HCT116 (cell line): ENCODE measurements around the gene AFAP1. TPM values are rescaled to one million over a fixed set of nuclear protein-coding genes. Genes with fewer than 3 reads are reported as not detected.

Experiments used
- ATAC-seq: fragments of 200-7000 bp; cut with Tn5 transposase; 2 replicates; pipeline ENCODE4 v1.9.1; 2020; ENCODE audit warnings: mild to moderate bottlenecking, moderate library complexity
- BruUV-seq: library from RNA; stranded (reverse); fragments of 400-500 nt; replicated peaks from 2 replicates; lab custom pipeline; 2021; lab: Mats Ljungman, UMichigan
- CTCF ChIA-PET: fragments of 300-600 bp; sonication (Branson Sonifier 250); formaldehyde crosslinking; loops from one replicate; lab custom pipeline; 2021; ENCODE audit warnings: antibody characterized with exemption; lab: Charles Lee
- POLR2A ChIA-PET: fragments of 300-600, 350-600 bp; sonication (Branson Sonifier 250); formaldehyde crosslinking; loops from one replicate; lab custom pipeline; 2021; ENCODE audit warnings: antibody characterized with exemption; lab: Charles Lee
- RAD21 ChIA-PET, 2 experiments: fragments of 300-600 bp; sonication (Branson Sonifier 250); formaldehyde crosslinking; loops; one replicate each; lab custom pipeline; 2023; ENCODE audit warnings: low total read pairs in 2 of 2; ENCODE audit not compliant: uncharacterized antibody in 2 of 2, unreplicated experiment in 2 of 2, low non-redundant PET in 1 of 2; lab: Charles Lee
- DNase-seq: peaks from one replicate; pipeline ENCODE4 v3.0.0-alpha.2; 2010; ENCODE audit warnings: low read depth, low spot score
- H2AFZ ChIP-seq: fragments of 200-600 bp; shearing (Covaris generic), sonication (generic); 2 replicates; pipeline ENCODE4 v1.6.1; 2017; ENCODE audit warnings: low read depth, mixed run types, mixed read lengths, antibody characterized with exemption, low read length; ENCODE audit not compliant: poor library complexity, severe bottlenecking
- H3K27ac ChIP-seq: 2 replicates; pipeline ENCODE4 v1.5.1; 2012; ENCODE audit warnings: low read depth, low read length
- H3K27me3 ChIP-seq: fragments of 200-600 bp; sonication (generic); 2 replicates; pipeline ENCODE4 v1.6.1; 2016; ENCODE audit warnings: mixed run types, low read length, mixed read lengths; ENCODE audit not compliant: insufficient read depth
- H3K36me3 ChIP-seq, 2 experiments: fragments of 200-500 bp in 1 of 2; fragments of 200-600 bp in 1 of 2; sonication (Bioruptor generic) in 1 of 2; sonication (generic) in 1 of 2; 2 replicates each; pipeline versions ENCODE4 v1.5.1 to v1.6.1; 2014 to 2016; ENCODE audit warnings: low read length in 2 of 2, inconsistent platforms in 1 of 2, mixed read lengths in 1 of 2, mixed run types in 1 of 2; ENCODE audit not compliant: insufficient read depth in 2 of 2, control insufficient read depth in 1 of 2
- H3K4me1 ChIP-seq, 2 experiments: fragments of 200-600 bp in 1 of 2; sonication (generic) in 1 of 2; 2 replicates each; pipeline versions ENCODE4 v1.5.1 to v1.6.1; 2012 to 2017; ENCODE audit warnings: low read length in 2 of 2, inconsistent platforms in 1 of 2, mild to moderate bottlenecking in 1 of 2, mixed read lengths in 1 of 2, mixed run types in 1 of 2, moderate library complexity in 1 of 2; ENCODE audit not compliant: insufficient read depth in 2 of 2, control insufficient read depth in 1 of 2
- H3K4me2 ChIP-seq: fragments of 200-600 bp; sonication (generic); 2 replicates; pipeline ENCODE4 v1.6.1; 2017; ENCODE audit warnings: mixed run types, low read length, mixed read lengths
- H3K4me3 ChIP-seq, 2 experiments: fragments of 200-600 bp in 1 of 2; sonication (generic) in 1 of 2; replicated peaks in 1 of 2; 2 replicates each; pipeline ENCODE4 v1.5.1; 2011 to 2016; ENCODE audit warnings: low read length in 2 of 2, control low read depth in 1 of 2, low read depth in 1 of 2, mild to moderate bottlenecking in 1 of 2, mixed read lengths in 1 of 2, mixed run types in 1 of 2
- H3K79me2 ChIP-seq: fragments of 200-600 bp; sonication (generic); 2 replicates; pipeline ENCODE4 v1.6.1; 2017; ENCODE audit warnings: mild to moderate bottlenecking, mixed run types, low read length, moderate library complexity, mixed read lengths; ENCODE audit not compliant: insufficient read depth
- H3K9ac ChIP-seq: fragments of 200-600 bp; sonication (generic); 2 replicates; pipeline ENCODE4 v1.6.1; 2016; ENCODE audit warnings: low read length, mixed read lengths
- H3K9me2 ChIP-seq: fragments of 200-600 bp; sonication (generic), shearing (Covaris generic); 2 replicates; pipeline ENCODE4 v1.6.1; 2017; ENCODE audit warnings: mixed run types, mild to moderate bottlenecking, moderate library complexity; ENCODE audit not compliant: insufficient read depth
- H3K9me3 ChIP-seq, 2 experiments: fragments of 200-500 bp in 1 of 2; fragments of 200-600 bp in 1 of 2; sonication (Bioruptor generic) in 1 of 2; sonication (generic) in 1 of 2; 2 replicates each; pipeline ENCODE4 v1.6.1; 2014 to 2017; ENCODE audit warnings: low read length in 2 of 2, mixed read lengths in 2 of 2, inconsistent platforms in 1 of 2, low read depth in 1 of 2, mild to moderate bottlenecking in 1 of 2, mixed run types in 1 of 2, moderate library complexity in 1 of 2; ENCODE audit not compliant: control insufficient read depth in 1 of 2, insufficient read depth in 1 of 2
- H4K20me1 ChIP-seq: fragments of 200-600 bp; sonication (generic), shearing (Covaris generic); 2 replicates; pipeline ENCODE4 v1.6.1; 2017; ENCODE audit warnings: mixed run types, mild to moderate bottlenecking, moderate library complexity; ENCODE audit not compliant: insufficient read depth
- CBX3 ChIP-seq: IDR thresholded peaks from 2 replicates; pipeline ENCODE4 v1.6.1; 2012; ENCODE audit warnings: low read depth
- CEBPB ChIP-seq: IDR thresholded peaks from 2 replicates; pipeline ENCODE4 v1.6.1; 2012; ENCODE audit warnings: low read depth
- EGR1 ChIP-seq: IDR thresholded peaks from 2 replicates; pipeline ENCODE4 v1.6.1; 2012; ENCODE audit warnings: low read depth
- ELF1 ChIP-seq: IDR thresholded peaks from 2 replicates; pipeline ENCODE4 v1.6.1; 2012; ENCODE audit warnings: low read depth, borderline replicate concordance
- SRF ChIP-seq: IDR thresholded peaks from 2 replicates; pipeline ENCODE4 v1.6.1; 2012; ENCODE audit warnings: low read depth
- TCF7L2 ChIP-seq: IDR thresholded peaks from 2 replicates; pipeline ENCODE4 v1.7.0; 2011; ENCODE audit warnings: borderline replicate concordance, inconsistent platforms; ENCODE audit not compliant: insufficient read depth, insufficient read length; ENCODE audit errors: extremely low read depth
- ZFX ChIP-seq: fragments of 450-650 bp; IDR thresholded peaks from 2 replicates; pipeline ENCODE4 v1.6.1; 2017
- ZNF274 ChIP-seq: fragments of 200-500 bp; sonication (Bioruptor generic); IDR thresholded peaks from 2 replicates; pipeline ENCODE4 v1.6.1; 2014; ENCODE audit warnings: mild to moderate bottlenecking, low read depth, low read length, inconsistent platforms
- intact Hi-C: fragments of 100-400 bp; cut with micrococcal nuclease; formaldehyde crosslinking; loops from 2 replicates; pipeline ENCODE4 v1.10.0; 2022
- total RNA-seq: library from RNA; stranded (reverse); gene quantifications from one replicate; pipeline ENCODE4 v1.2.1, GENCODE V29; 2021; ENCODE audit not compliant: unreplicated experiment
- TF ChIP-seq, protein P1 (sequence below), 3 experiments: fragments of 200-600 bp in 1 of 3; sonication (generic) in 1 of 3; IDR thresholded peaks in 2 of 3; conservative IDR thresholded peaks in 1 of 3; 2 replicates each; pipeline ENCODE4 v1.5.1; 2012 to 2017; ENCODE audit warnings: low read depth in 2 of 3, low read length in 2 of 3, antibody characterized with exemption in 1 of 3, borderline replicate concordance in 1 of 3, control low read depth in 1 of 3, mild to moderate bottlenecking in 1 of 3, mixed read lengths in 1 of 3, mixed run types in 1 of 3, moderate library complexity in 1 of 3; ENCODE audit not compliant: insufficient read depth in 1 of 3
- TF ChIP-seq, protein P2 (sequence below): IDR thresholded peaks from 2 replicates; pipeline ENCODE4 v1.6.1; 2012
- TF ChIP-seq, protein P3 (sequence below): IDR thresholded peaks from 2 replicates; pipeline ENCODE4 v1.6.1; 2012

Gene AFAP1
- total RNA-seq, 1 experiment from 2014 or later: 19.4 TPM

DNA sequence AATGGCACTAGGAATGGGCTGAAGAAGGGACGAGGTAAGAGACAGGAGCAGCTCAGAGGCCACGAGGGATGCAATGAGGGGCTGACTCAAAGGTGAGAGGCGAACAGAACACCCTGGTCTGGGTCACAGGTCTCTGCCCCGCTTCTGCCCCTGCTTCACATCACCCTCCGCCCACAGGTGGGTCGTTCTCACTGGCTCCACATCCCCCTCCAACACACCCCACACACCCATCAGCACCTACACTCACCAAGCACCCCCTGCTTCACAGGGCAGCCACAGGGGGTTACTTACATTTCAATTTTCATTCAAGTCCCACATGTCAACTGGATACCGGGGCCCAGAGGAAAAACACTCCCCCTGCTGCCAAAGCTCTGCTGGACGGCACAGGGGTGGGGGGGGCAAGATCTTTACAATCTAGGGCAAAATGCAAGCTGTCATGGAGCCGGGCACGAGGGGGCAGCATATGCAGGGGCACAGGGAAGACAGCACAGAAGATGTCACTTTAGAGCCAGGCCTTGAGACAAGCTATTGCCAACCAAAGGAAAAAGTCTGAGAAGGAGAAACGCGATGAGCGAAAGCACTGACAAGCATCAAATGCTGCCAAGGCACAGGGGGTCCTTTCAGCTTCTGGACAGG lies 94.0 kb downstream of the AFAP1 start:
- Histone ChIP-seq H3K9ac (no peak overlapping the region), H4K20me1 (no peaks in the 10 kb centered on the region), H3K9me2 (no peaks in the 10 kb centered on the region), H3K79me2 (no peaks in the 10 kb centered on the region), H3K36me3 (no peaks in the 10 kb centered on the region), H2AFZ (no peak overlapping the region), H3K4me3 (no peak overlapping the region), H3K4me1 (peaks cover 29 to 36% of the 10 kb centered on the region in 2 experiments), H3K27ac (no peak overlapping the region), H3K9me3 (no peaks in the 10 kb centered on the region), H3K4me2 (no peak overlapping the region), H3K27me3 (no peaks in the 10 kb centered on the region)
- DNase-seq: no peak
- no peak for ATAC-seq
- no TSS peak for BruUV-seq
- TF ChIP-seq SRF (no peak), EGR1 (no peak), CBX3 (no peak), TCF7L2 (no peak), ELF1 (no peak), ZFX (no peak), CEBPB (no peak), ZNF274 (no peak)
- TF ChIP-seq, protein P1, sequence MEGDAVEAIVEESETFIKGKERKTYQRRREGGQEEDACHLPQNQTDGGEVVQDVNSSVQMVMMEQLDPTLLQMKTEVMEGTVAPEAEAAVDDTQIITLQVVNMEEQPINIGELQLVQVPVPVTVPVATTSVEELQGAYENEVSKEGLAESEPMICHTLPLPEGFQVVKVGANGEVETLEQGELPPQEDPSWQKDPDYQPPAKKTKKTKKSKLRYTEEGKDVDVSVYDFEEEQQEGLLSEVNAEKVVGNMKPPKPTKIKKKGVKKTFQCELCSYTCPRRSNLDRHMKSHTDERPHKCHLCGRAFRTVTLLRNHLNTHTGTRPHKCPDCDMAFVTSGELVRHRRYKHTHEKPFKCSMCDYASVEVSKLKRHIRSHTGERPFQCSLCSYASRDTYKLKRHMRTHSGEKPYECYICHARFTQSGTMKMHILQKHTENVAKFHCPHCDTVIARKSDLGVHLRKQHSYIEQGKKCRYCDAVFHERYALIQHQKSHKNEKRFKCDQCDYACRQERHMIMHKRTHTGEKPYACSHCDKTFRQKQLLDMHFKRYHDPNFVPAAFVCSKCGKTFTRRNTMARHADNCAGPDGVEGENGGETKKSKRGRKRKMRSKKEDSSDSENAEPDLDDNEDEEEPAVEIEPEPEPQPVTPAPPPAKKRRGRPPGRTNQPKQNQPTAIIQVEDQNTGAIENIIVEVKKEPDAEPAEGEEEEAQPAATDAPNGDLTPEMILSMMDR (IDR thresholded peaks at IDR 0.05 in 2 of 3, conservative IDR thresholded peaks at IDR 0.05 in 1 of 3; ENCODE audit: borderline replicate concordance in 1 of 3, insufficient read depth in 1 of 3, low read depth in 2 of 3, low read length in 2 of 3): no peak
- TF ChIP-seq, protein P2, sequence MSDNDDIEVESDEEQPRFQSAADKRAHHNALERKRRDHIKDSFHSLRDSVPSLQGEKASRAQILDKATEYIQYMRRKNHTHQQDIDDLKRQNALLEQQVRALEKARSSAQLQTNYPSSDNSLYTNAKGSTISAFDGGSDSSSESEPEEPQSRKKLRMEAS: no peak
- TF ChIP-seq, protein P3, sequence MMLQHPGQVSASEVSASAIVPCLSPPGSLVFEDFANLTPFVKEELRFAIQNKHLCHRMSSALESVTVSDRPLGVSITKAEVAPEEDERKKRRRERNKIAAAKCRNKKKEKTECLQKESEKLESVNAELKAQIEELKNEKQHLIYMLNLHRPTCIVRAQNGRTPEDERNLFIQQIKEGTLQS: no peak
- POLR2A ChIA-PET: no interaction called here
- CTCF ChIA-PET: interaction anchor here (1.2 kb wide), 1 partner anchor 43 kb away, joined by 3 read pairs; no protein-coding TSS in a partner anchor
- intact Hi-C loops: loop anchor here (2.0 kb wide), 1 partner anchor 313 kb away; the partner anchor contains the start of gene ABLIM2
- RAD21 ChIA-PET: no interaction called here
